ENCODE results near the gene HK2.

- no peak for TF ChIP-seq CTCF (IDR thresholded peaks at IDR 0.05)
- TF ChIP-seq POLR2A (IDR thresholded peaks at IDR 0.05), result no peak
- TF ChIP-seq POLR2AphosphoS5 (IDR thresholded peaks at IDR 0.05), result no peak
These were observed 52.9 kb downstream of the HK2 start for GRCh38 chr2:74886811-74887210.

Measured in prostate gland (tissue), 2 donors.